Fibroblast of pulmonary artery (primary cell): ENCODE measurements around the gene TSPAN7.

Experiments used
- DNase-seq: peaks from one replicate; pipeline ENCODE4 v3.0.0-alpha.2; 2010; ENCODE audit warnings: low read depth
- H3K4me3 ChIP-seq: replicated peaks from 2 replicates; pipeline ENCODE4 v1.5.1; 2011; ENCODE audit warnings: low read depth, mild to moderate bottlenecking, control low read depth, low read length, moderate library complexity
- TF ChIP-seq, protein P1 (sequence below): IDR thresholded peaks from 2 replicates; pipeline ENCODE4 v1.5.1; 2011; ENCODE audit warnings: mild to moderate bottlenecking, control low read depth, low read length, inconsistent platforms; ENCODE audit errors: missing control alignments

The TSPAN7 gene

DNA sequence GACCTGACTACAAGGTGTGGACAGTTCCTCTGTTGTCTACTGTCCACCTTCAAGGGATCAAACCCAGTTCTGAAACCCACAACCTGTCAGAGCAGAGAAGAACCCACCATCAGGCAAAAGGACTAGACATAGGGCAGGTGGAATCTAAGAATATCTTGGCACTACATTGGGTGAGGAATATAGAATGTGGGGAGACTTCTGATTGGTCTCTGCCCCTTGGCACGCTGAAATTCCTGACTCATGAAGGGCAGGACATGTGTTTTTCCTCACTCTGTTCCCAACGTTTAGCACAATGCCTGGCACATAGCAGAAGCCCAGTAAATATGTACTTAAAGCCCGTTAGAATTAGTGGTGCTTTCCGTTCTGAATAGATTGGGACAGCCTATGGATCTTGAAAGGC, 59.3 kb downstream of the TSPAN7 start:
- no peak overlapping the region for H3K4me3 ChIP-seq
- no peak for DNase-seq
- TF ChIP-seq, protein P1, sequence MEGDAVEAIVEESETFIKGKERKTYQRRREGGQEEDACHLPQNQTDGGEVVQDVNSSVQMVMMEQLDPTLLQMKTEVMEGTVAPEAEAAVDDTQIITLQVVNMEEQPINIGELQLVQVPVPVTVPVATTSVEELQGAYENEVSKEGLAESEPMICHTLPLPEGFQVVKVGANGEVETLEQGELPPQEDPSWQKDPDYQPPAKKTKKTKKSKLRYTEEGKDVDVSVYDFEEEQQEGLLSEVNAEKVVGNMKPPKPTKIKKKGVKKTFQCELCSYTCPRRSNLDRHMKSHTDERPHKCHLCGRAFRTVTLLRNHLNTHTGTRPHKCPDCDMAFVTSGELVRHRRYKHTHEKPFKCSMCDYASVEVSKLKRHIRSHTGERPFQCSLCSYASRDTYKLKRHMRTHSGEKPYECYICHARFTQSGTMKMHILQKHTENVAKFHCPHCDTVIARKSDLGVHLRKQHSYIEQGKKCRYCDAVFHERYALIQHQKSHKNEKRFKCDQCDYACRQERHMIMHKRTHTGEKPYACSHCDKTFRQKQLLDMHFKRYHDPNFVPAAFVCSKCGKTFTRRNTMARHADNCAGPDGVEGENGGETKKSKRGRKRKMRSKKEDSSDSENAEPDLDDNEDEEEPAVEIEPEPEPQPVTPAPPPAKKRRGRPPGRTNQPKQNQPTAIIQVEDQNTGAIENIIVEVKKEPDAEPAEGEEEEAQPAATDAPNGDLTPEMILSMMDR: no peak

DNA sequence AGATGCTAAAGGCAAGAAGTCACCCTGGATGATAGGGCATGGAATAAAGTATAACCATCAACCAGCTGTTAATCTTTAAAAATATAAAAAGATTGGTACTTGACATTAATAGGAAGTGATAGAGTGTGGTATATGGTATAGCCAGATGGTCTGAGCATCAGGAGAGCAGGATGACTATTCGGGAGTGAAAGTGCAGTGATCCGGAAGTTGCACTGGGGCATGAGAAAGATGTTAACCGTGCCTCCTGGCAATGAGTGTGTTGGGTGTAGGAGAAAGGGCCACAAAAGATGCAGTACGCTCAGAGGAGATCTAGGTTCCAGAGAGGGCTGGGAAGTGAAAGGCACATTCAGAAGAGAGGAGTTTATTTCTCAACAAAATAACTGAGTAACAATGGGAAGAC, 65.0 kb downstream of the TSPAN7 start:
- TF ChIP-seq, protein P1: no peak
- no peak for DNase-seq
- H3K4me3 ChIP-seq: no peak overlapping the region

DNA sequence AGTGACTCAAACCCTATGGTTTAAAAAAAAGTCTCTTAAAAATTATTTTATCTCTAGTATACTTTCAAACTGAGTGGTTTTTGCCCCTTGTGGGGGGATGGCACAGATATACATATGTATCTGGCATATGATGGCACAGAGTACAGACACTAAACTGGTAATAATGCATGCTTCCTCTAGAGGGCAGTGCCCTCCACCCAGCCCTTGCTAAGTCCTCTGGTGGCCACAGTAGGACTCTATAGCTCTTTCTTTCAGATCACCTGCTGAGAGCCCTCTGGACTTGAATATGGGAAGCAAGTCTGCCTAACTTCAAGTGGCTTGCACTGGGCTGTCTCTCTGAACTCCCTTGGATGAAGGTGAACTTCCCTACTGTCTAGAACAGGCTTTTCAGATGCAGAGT, 66.3 kb downstream of the TSPAN7 start:
- DNase-seq: peak; percentile 10
- no peak overlapping the region for H3K4me3 ChIP-seq
- TF ChIP-seq, protein P1: peak; percentile 40

DNA sequence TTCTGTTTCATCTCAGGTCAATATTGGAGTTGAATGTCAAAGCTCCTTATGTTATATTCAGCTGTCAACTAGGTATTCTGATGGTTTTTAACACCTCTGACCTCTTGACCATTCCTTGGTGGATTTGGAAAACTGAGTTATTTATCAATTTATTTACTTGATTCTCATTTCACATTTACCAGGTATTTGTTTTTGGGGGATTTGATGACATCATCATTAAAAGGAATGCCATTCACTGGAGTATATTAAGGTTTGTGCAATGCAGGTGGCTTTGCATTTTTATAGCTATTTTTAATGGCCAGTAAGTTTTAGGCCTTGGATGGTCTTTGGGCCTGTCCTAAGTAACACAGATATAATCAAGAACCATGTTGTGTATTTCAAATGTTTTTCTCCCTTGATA, 67.2 kb downstream of the TSPAN7 start:
- TF ChIP-seq, protein P1: no peak
- no peak for DNase-seq
- H3K4me3 ChIP-seq: no peak overlapping the region

DNA sequence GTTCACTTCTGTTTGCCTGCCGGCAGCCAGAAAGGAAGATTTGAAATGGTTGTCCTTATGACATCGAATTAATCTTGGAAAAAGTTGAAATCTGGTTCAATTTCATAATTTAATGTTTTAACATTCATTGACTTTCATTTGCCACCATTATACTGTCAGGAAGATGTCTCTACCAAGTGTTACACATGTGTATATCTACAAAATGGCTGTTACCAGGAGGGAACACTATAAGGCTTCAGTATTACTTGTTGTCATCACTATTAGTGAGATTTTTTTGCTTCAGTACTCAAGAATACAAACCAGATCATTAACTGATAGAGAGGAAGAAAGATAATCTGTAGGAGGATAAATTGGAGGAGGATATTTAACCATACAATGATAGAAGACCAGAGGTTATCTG, 71.2 kb downstream of the TSPAN7 start:
- DNase-seq: no peak
- TF ChIP-seq, protein P1: no peak
- no peak overlapping the region for H3K4me3 ChIP-seq

DNA sequence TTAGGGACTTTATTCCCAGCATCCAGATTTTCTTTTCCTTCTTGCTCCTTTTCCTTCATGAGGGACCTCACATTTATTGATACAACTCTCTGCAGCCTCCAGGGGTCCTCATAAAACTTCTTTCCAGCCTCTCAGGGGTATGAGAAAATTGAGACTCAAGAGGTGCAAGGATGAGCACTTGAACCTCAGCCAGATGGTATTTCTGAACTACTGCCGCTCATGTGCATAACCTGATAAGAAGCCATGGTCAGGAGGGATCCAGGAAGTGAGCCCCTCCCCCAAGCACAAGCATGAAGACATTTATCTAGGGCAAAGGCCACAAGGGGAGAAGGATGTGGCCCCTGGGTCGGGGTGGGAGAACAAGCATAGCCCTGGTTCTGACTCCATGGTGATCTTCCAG, 73.3 kb downstream of the TSPAN7 start:
- no peak overlapping the region for H3K4me3 ChIP-seq
- DNase-seq: no peak
- TF ChIP-seq, protein P1: no peak

DNA sequence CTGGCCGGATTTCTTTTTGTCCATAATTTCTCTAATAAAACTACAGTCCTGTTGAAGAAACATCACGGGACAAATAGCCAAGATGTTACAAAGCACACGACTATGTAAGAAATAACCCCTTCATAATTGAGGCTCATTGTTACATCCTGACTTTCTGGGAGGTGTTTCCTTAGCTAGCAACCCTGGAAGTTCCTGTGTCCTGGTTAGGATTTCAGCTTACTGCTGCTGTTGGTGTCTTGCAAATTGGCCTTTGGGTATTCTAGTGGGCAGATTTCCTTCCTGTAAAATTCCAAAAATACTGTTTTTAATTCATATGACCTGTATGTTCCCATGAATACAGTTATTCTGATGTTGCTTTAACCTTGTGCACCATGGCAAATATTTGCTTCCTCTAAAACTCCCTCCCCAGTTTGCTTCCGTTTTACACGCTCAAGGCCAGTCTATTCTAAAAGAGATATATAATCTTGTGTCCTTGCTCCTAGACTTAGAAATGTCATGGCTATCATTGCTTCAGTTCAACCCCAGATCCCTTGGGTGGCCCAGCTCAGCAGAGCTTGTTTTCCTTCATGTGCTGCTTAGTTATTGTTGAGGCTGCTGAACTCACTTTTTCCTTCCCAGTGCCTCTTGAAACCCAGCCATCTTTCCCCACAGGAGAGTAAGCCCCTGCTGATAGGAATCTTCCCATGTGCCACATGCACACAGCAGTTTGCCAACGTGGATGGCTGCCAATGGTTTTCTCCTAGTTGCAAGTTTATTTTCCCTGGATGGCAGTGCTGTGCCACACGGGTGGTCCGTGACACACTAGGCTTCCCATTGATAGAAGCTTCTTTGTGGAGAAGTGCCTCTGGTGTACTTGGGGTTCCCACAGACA, 75.8 kb downstream of the TSPAN7 start:
- no peak for DNase-seq
- TF ChIP-seq, protein P1: no peak
- H3K4me3 ChIP-seq: no peak overlapping the region
